OCI-LY3 (cell line): ENCODE results near the gene PLS1.

Experiments
- EZH2phosphoT487 ChIP-seq: fragments of 200-600 bp; shearing (Covaris generic); IDR thresholded peaks from 2 replicates; pipeline ENCODE4 v1.6.1; 2018; ENCODE audit warnings: antibody characterized with exemption, mixed run types, low read depth
- TF ChIP-seq, protein P1 (sequence below): fragments of 200-600, 300-600 bp; sonication (generic); IDR thresholded peaks from 2 replicates; pipeline ENCODE4 v1.5.1; 2014; ENCODE audit warnings: antibody characterized with exemption, low read length, low read depth

DNA sequence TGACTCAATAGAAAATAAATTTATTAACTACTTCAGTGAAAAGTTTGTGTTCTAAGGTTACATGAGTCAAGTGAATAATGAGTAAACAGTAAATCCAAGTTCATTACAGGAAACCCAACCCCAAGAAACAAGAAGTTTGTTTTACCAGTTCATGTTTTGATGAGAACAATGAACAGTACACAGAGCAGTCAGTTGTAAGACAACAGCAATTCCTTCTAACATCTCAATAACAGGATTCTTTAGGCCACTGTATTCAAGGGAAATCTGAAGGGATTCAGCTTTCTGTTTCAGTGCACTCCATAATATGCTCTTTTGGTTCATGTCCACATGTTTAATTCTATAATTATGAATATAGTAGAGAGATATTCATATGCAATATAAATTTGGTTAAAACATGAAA, 36.1 kb upstream of the PLS1 start:
- TF ChIP-seq EZH2phosphoT487: no peak
- TF ChIP-seq, protein P1, sequence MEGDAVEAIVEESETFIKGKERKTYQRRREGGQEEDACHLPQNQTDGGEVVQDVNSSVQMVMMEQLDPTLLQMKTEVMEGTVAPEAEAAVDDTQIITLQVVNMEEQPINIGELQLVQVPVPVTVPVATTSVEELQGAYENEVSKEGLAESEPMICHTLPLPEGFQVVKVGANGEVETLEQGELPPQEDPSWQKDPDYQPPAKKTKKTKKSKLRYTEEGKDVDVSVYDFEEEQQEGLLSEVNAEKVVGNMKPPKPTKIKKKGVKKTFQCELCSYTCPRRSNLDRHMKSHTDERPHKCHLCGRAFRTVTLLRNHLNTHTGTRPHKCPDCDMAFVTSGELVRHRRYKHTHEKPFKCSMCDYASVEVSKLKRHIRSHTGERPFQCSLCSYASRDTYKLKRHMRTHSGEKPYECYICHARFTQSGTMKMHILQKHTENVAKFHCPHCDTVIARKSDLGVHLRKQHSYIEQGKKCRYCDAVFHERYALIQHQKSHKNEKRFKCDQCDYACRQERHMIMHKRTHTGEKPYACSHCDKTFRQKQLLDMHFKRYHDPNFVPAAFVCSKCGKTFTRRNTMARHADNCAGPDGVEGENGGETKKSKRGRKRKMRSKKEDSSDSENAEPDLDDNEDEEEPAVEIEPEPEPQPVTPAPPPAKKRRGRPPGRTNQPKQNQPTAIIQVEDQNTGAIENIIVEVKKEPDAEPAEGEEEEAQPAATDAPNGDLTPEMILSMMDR: no peak
